ENCODE measurements around the gene TIPARP.

GRCh38 chr3:156728267-156728985, 54.0 kb downstream of the TIPARP start:
- TF ChIP-seq, protein P1, sequence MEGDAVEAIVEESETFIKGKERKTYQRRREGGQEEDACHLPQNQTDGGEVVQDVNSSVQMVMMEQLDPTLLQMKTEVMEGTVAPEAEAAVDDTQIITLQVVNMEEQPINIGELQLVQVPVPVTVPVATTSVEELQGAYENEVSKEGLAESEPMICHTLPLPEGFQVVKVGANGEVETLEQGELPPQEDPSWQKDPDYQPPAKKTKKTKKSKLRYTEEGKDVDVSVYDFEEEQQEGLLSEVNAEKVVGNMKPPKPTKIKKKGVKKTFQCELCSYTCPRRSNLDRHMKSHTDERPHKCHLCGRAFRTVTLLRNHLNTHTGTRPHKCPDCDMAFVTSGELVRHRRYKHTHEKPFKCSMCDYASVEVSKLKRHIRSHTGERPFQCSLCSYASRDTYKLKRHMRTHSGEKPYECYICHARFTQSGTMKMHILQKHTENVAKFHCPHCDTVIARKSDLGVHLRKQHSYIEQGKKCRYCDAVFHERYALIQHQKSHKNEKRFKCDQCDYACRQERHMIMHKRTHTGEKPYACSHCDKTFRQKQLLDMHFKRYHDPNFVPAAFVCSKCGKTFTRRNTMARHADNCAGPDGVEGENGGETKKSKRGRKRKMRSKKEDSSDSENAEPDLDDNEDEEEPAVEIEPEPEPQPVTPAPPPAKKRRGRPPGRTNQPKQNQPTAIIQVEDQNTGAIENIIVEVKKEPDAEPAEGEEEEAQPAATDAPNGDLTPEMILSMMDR (conservative IDR thresholded peaks at IDR 0.05; ENCODE audit: low read depth, low read length): no peak
- no peak for TF ChIP-seq EZH2 (IDR thresholded peaks at IDR 0.05; ENCODE audit: borderline replicate concordance, low read depth, low read length, poor library complexity, severe bottlenecking)

Data from A673 (cell line).